ENCODE data around the gene SPATS2L. TPM values are rescaled to one million over a fixed set of nuclear protein-coding genes. Genes with fewer than 3 reads are reported as not detected.
A peak's percentile ranks its signal among the peaks of the same experiment; 100 is the strongest.

SPATS2L gene
- total RNA-seq, 1 donor from 2014 or later, result 36.6 TPM

DNA sequence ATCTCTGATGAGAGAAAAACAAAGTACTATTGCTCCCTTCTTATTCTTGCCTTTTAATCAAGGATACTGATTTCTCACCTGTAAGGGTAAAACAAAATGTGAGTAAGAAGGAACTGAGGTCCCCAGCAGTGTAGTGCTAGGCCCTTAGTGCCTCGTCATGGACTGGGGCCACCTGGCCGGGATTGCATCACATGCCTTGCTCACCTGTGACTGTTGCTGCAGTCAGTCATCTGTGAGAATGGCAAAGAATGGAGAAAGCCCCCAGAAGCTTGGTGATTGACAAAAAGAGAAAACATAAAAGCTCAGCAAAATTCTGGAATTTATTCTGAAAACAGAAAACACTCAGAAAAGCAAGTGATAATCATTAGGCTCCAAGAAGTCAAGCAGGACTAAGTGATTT is 63.4 kb downstream of the SPATS2L start:
- Histone ChIP-seq H3K27me3 (no peaks in the 10 kb centered on the region), H3K4me1 (peaks cover 0 to 6% of the 10 kb centered on the region in 2 donors), H3K4me3 (no peak overlapping the region), H3K9me3 (no peaks in the 10 kb centered on the region), H3K27ac (no peak overlapping the region), H3K36me3 (no peaks in the 10 kb centered on the region)
- intact Hi-C loops (cut with DNase I), result no loop called here
- no peak for DNase-seq (ENCODE audit: low spot score in 2 of 2)
- TF ChIP-seq CTCF (IDR thresholded peaks at IDR 0.05), result no peak

DNA sequence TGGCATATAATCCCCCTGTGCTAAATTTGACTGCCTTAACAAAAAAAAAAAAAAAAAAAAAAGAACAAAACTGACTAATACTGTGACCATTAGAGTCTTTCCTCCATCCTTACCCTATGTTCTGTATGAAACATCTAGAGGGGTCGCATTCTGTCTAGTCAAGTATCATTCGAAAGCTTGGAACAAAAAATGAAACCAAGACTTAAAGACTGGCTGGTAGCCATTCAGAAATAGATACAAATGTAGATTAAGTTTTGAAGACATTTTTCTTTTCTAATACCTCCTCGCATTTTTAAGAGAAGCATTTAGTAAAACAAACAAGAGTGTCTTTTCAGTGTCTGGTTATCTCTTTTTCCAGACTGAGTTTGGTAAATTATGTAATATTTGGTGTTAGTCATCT is 66.7 kb downstream of the SPATS2L start:
- no peak overlapping the region for H3K4me3 ChIP-seq
- DNase-seq (ENCODE audit: low spot score in 2 of 2), result no peak
- intact Hi-C loops (cut with DNase I), result no loop called here
- H3K27me3 ChIP-seq, result no peaks in the 10 kb centered on the region
- H3K27ac ChIP-seq, result no peak overlapping the region
- TF ChIP-seq CTCF (IDR thresholded peaks at IDR 0.05), result no peak
- H3K9me3 ChIP-seq, result no peaks in the 10 kb centered on the region
- H3K36me3 ChIP-seq, result no peaks in the 10 kb centered on the region
- peaks cover 0 to 28% of the 10 kb centered on the region in 2 donors for H3K4me1 ChIP-seq

DNA sequence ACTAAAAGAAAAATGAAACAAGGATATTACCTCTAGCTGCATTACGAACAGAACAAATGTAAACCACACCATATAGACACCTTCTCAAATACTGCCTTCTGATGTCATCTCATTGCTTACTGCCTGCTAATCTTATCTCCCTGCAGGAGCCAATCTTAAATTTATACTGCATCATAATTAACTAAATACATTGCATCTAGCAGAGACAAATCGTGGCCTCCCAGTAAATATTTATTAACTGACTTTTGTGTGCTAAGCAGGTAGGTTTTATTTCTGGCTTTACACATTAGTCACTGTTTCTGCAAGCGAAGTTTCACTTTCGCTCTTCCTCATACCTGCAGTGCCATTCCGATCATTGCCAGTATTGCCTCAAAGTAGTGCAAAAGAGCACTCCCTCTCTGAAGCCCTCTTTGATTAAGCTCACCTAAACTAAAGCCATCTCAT is 67.5 kb downstream of the SPATS2L start:
- Histone ChIP-seq H3K4me3 (no peak overlapping the region), H3K9me3 (no peaks in the 10 kb centered on the region), H3K27ac (no peak overlapping the region), H3K4me1 (peaks cover 0 to 34% of the 10 kb centered on the region in 2 donors), H3K27me3 (no peaks in the 10 kb centered on the region), H3K36me3 (no peaks in the 10 kb centered on the region)
- DNase-seq (ENCODE audit: low spot score in 2 of 2), result no peak
- no peak for TF ChIP-seq CTCF (IDR thresholded peaks at IDR 0.05)
- intact Hi-C loops (cut with DNase I), result no loop called here

- Histone ChIP-seq H3K4me1 (peaks cover 0 to 53% of the 10 kb centered on the region in 2 donors), H3K4me3 (no peak overlapping the region), H3K9me3 (no peaks in the 10 kb centered on the region), H3K27ac (peak overlapping the region; percentile 73 to 81), H3K36me3 (no peaks in the 10 kb centered on the region), H3K27me3 (no peaks in the 10 kb centered on the region)
- no peak for TF ChIP-seq CTCF (IDR thresholded peaks at IDR 0.05)
- intact Hi-C loops (cut with DNase I), result no loop called here
- no peak for DNase-seq (ENCODE audit: low spot score in 2 of 2)
These were observed 70.2 kb downstream of the SPATS2L start for GRCh38 chr2:200376513-200377354.

- H3K36me3 ChIP-seq, result no peaks in the 10 kb centered on the region
- no peak for DNase-seq (ENCODE audit: low spot score in 2 of 2)
- H3K4me1 ChIP-seq, result peaks cover 0 to 53% of the 10 kb centered on the region in 2 donors
- H3K9me3 ChIP-seq, result no peaks in the 10 kb centered on the region
- intact Hi-C loops (cut with DNase I), result loop anchor here (2.0 kb wide), 1 partner anchor 71 kb away; the partner anchor contains the start of gene SPATS2L
- peak overlapping the region; percentile 73 to 81 for H3K27ac ChIP-seq
- TF ChIP-seq CTCF (IDR thresholded peaks at IDR 0.05), result no peak
- no peaks in the 10 kb centered on the region for H3K27me3 ChIP-seq
- peak overlapping the region; percentile 8 to 33 for H3K4me3 ChIP-seq
These were observed 71.2 kb downstream of the SPATS2L start for GRCh38 chr2:200377355-200378336.
